SU-DHL-6 (cell line): ENCODE measurements around the gene SLC8A1.

Experiments
- CTCF ChIP-seq: fragments of 200-600 bp; sonication (generic); IDR thresholded peaks from one replicate; pipeline ENCODE4 v1.5.1; 2017; ENCODE audit warnings: antibody characterized with exemption, mild to moderate bottlenecking, low read length, moderate library complexity; ENCODE audit not compliant: insufficient read depth, poor library complexity, severe bottlenecking
- EZH2phosphoT487 ChIP-seq: fragments of 200-600 bp; sonication (generic), shearing (Covaris generic); conservative IDR thresholded peaks from 2 replicates; pipeline ENCODE4 v1.6.1; 2018; ENCODE audit warnings: mild to moderate bottlenecking, antibody characterized with exemption, low read length, moderate library complexity, mixed read lengths

- TF ChIP-seq CTCF (no peak), EZH2phosphoT487 (no peak)
Observed at GRCh38 chr2:40130251-40130994, 321.5 kb downstream of the SLC8A1 start.
